Pancreas (tissue), 10 donors: Measurements from ENCODE around the gene MOXD1. TPM values are rescaled to one million over a fixed set of nuclear protein-coding genes. Genes with fewer than 3 reads are reported as not detected.

Experiments used
- ATAC-seq, 4 donors: fragments of 200-7000 bp; cut with Tn5 transposase; one replicate each; pipeline versions ENCODE4 v1.8.0 to v1.9.1; 2020; ENCODE audit warnings: mild to moderate bottlenecking in 4 of 4, moderate library complexity in 4 of 4
- DNase-seq, 6 donors: peaks; one replicate each; pipeline ENCODE4 v3.0.0-alpha.2; 2020
- FAIRE-seq: peaks from 2 replicates; lab custom pipeline; 2012; peaks lifted over from hg19 to GRCh38; lab: Jason Lieb, UNC
- H3K27ac ChIP-seq, 4 donors: fragments of 200-600 bp; sonication (generic); 1 replicate in 3 of 4; 2 replicates in 1 of 4; pipeline versions ENCODE4 v1.5.0 to v1.8.0; 2020
- H3K27me3 ChIP-seq, 4 donors: fragments of 200-600 bp; one replicate each; pipeline ENCODE4 v1.8.0; 2021
- H3K36me3 ChIP-seq, 3 donors: fragments of 200-600 bp; sonication (generic) in 1 of 3; one replicate each; pipeline versions ENCODE4 v1.5.0 to v1.8.0; 2020 to 2021
- H3K4me1 ChIP-seq, 3 donors: fragments of 200-600 bp; one replicate each; pipeline ENCODE4 v1.8.0; 2021
- H3K4me3 ChIP-seq, 4 donors: fragments of 200-600 bp; sonication (generic) in 2 of 4; one replicate each; pipeline versions ENCODE4 v1.5.0 to v1.8.0; 2020 to 2021
- H3K9me3 ChIP-seq, 4 donors: fragments of 200-600 bp; one replicate each; pipeline ENCODE4 v1.8.0; 2021
- WGBS, 2 donors: extraction: QIAGEN DNeasy Blood & Tissue Kit; methylation state at CpG; one replicate each; pipeline ENCODE4 v1.1.7; 2013; 5-methylcytosine and 5-hydroxymethylcytosine counted together
- intact Hi-C, 3 donors: fragments of 100-400 bp; cut with DNase I; formaldehyde crosslinking; loops; one replicate each; pipeline versions ENCODE4 v1.11.1 to v1.14.2; 2022
- polyA plus RNA-seq, 2 donors: library from polyadenylated mRNA; stranded (reverse); fragments of 200-250 nt; gene quantifications; one replicate each; pipeline ENCODE4 v1.2.3, GENCODE V29; 2013
- total RNA-seq, 6 donors: library from RNA; stranded (reverse); fragmentation: NEBNext Ultra II Directional in 4 of 6; extraction: Animal tissue kit (Norgen Biotek cat#: 25700) in 4 of 6; gene quantifications; one replicate each; pipeline versions ENCODE4 v1.2.1 to v1.2.4, GENCODE V29; 2021 to 2023
- TF ChIP-seq, protein P1 (sequence below), 4 donors: fragments of 200-600 bp; sonication (generic) in 3 of 4; IDR thresholded peaks; one replicate each; pipeline versions ENCODE4 v1.5.0 to v1.8.0; 2021; ENCODE audit warnings: antibody characterized with exemption in 4 of 4
- donor health status: healthy with polysubstance abuse.
- donor health status: DM: no; HTN: no; CAD: no; lungs with moderate emphysema.
- donor health status: DM: no; HTN: no; CAD: no.
- donor health status: control.
- donor health status: control.
- donor health status: Bipolar disorder and iron deficiency.
- donor health status: DM: yes; HTN: yes; CAD: no.
- donor health status: DM: no; HTN: no; CAD: no.
- donor health status: DM: no; HTN: no; CAD: no.
- donor health status: DM: yes; HTN: yes; CAD: no.

The MOXD1 gene
- total and polyA plus RNA-seq, 8 donors = 0.30 to 13.9 (median 0.62) TPM

DNA sequence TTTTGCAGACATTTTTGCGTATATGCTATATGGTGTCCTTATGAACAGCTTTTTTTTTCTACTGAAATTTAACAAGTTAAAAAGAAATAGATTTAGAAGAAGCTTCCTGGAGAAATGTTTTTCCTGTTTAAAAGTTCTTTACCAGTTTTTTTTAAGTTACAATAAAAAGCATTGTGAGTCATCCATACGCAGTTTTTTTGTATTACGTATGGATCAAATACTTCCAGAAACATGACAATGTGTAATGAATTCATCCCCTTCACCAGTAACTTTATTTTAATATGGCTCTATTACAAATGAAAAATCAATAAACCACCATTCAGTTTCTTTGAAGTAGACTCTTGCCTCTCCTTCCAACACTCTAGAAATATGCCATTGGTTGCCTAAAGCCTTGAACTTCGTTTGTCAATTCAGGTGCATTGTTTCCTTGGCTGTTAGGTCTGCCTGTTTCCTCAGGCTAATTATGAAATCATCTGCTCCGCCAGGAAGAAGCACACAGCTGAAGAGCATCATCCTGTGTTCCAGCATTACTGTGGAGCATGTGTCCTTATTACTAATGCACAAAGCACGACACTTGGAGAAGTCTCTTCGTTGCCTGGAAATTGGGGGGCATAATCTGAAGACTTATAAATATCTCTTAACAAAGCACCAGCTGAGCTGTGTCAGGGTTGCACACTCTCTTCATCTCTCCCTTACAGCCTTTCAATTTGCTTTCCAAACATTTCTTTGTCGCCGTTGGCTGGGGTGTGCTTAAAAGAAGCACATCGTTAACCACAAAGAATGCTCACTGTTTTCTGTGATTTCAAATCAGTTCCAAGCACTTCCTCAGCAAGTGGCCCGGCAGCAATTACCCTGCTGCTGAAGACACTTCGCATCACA is 9.6 kb downstream of the MOXD1 start:
- TF ChIP-seq, protein P1, sequence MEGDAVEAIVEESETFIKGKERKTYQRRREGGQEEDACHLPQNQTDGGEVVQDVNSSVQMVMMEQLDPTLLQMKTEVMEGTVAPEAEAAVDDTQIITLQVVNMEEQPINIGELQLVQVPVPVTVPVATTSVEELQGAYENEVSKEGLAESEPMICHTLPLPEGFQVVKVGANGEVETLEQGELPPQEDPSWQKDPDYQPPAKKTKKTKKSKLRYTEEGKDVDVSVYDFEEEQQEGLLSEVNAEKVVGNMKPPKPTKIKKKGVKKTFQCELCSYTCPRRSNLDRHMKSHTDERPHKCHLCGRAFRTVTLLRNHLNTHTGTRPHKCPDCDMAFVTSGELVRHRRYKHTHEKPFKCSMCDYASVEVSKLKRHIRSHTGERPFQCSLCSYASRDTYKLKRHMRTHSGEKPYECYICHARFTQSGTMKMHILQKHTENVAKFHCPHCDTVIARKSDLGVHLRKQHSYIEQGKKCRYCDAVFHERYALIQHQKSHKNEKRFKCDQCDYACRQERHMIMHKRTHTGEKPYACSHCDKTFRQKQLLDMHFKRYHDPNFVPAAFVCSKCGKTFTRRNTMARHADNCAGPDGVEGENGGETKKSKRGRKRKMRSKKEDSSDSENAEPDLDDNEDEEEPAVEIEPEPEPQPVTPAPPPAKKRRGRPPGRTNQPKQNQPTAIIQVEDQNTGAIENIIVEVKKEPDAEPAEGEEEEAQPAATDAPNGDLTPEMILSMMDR (IDR thresholded peaks at IDR 0.05) = no peak
- Histone ChIP-seq H3K4me1 (no peaks in the 10 kb centered on the region), H3K36me3 (no peaks in the 10 kb centered on the region), H3K27me3 (no peaks in the 10 kb centered on the region), H3K27ac (no peak overlapping the region), H3K9me3 (no peaks in the 10 kb centered on the region), H3K4me3 (no peak overlapping the region)
- FAIRE-seq (no peak), DNase-seq (no peak), ATAC-seq (peak in 3 of 4 donors; percentile 21 to 60 (median 43))
- WGBS, 2 donors = 63 to 72% methylated on average over 12 of the region's 12 CpGs
- intact Hi-C loops = loop anchor here in 1 of 3 donors (10.0 kb wide), 1 partner anchor 87 kb away; no protein-coding TSS in a partner anchor

DNA sequence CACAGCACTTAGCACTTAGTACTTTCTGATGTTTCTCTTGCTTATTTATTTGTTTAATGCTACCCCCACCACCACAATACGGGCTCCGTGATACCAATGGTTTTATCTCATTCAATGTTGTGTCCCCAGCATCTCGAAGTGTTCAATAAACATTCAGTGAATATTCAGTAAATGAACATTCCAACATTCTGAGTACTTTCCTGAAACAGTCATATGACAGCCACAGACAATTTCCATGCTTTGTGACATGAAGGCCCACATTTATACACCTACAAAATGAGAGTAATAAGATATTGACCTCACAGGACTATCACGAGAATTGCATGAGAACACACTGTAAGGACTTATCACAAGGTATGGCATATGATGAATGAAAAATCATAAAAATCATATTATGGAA is 10.8 kb downstream of the MOXD1 start:
- FAIRE-seq = no peak

DNA sequence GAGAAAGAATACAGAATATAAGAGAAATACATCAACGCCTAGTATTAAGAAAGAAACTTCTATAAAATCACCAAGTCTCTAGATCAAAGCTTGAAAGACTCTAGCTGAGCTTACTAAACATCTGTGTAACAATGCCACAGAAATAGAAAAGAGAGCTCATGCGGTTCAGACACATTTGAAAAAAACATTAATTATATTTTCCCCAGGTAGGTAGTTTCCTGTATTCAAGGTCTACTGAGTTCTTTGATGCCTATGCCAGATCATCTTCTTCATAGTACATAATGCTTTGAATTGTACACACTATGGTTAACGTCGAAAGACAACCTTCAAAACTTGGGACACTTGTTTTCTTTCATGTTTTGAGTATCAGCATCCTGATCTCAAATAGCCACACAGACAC is 11.3 kb downstream of the MOXD1 start:
- no peak overlapping the region for H3K4me3 ChIP-seq
- no peaks in the 10 kb centered on the region for H3K9me3 ChIP-seq
- no peaks in the 10 kb centered on the region for H3K36me3 ChIP-seq
- no peak for DNase-seq
- intact Hi-C loops = loop anchor here in 1 of 3 donors (10.0 kb wide), 1 partner anchor 85 kb away; no protein-coding TSS in a partner anchor
- TF ChIP-seq, protein P1 (IDR thresholded peaks at IDR 0.05) = no peak
- FAIRE-seq = no peak
- no peak overlapping the region for H3K27ac ChIP-seq
- H3K4me1 ChIP-seq = no peaks in the 10 kb centered on the region
- 70 to 77% methylated on average over 4 of the region's 4 CpGs for WGBS, 2 donors
- no peak for ATAC-seq
- no peaks in the 10 kb centered on the region for H3K27me3 ChIP-seq

More for the DNA sequence above, 10.8 kb downstream of the MOXD1 start:
- WGBS, 2 donors = 55 to 74% methylated on average over 4 of the region's 4 CpGs
- Histone ChIP-seq H3K4me1 (no peaks in the 10 kb centered on the region), H3K27ac (no peak overlapping the region), H3K27me3 (no peaks in the 10 kb centered on the region), H3K36me3 (no peaks in the 10 kb centered on the region), H3K4me3 (no peak overlapping the region), H3K9me3 (no peaks in the 10 kb centered on the region)
- no peak for DNase-seq
- intact Hi-C loops = loop anchor here in 1 of 3 donors (10.0 kb wide), 1 partner anchor 86 kb away; no protein-coding TSS in a partner anchor
- no peak for ATAC-seq
- TF ChIP-seq, protein P1 (IDR thresholded peaks at IDR 0.05) = no peak

DNA sequence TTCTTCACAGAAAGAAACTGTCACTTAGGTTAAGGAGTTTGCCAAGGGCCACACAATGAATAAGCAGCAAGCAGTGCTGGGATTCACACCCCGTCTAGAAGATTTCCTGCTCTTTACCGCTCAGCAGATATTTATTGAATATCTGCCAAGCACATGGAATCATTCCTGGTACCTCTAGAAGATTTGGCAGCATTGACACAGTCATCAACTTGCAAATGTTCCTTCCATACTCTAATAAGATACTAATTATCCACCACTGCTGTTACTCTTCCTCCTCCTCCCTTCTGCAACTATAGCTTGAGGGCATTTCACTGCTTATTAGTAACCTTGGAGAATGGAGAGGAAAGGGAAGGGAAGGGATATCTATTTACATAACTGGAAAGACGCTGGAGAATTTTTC is 13.0 kb downstream of the MOXD1 start:
- Histone ChIP-seq H3K27ac (no peak overlapping the region), H3K9me3 (no peaks in the 10 kb centered on the region), H3K4me1 (no peaks in the 10 kb centered on the region), H3K4me3 (no peak overlapping the region), H3K27me3 (no peaks in the 10 kb centered on the region), H3K36me3 (no peaks in the 10 kb centered on the region)
- TF ChIP-seq, protein P1 (IDR thresholded peaks at IDR 0.05) = no peak
- intact Hi-C loops = no loop called here
- FAIRE-seq (no peak), DNase-seq (no peak), ATAC-seq (no peak)
- 22 to 23% methylated on average over 3 of the region's 3 CpGs for WGBS, 2 donors
